Stimulated activated CD8-positive, alpha-beta memory T cell treated with anti-CD3 and anti-CD28 coated beads, Interleukin-15, amount 100 ng/mL, for 24 hours (primary cell): ENCODE measurements around the gene GRIA4.
"Not testable (repeated sequence)": the region's sequence is repeated elsewhere in the genome, so short reads cannot be mapped to it uniquely, and the experiment has no call there.

Experiments used
- DNase-seq: peaks from one replicate; pipeline ENCODE4 v3.0.0-alpha.2; 2020; ENCODE audit warnings: low read depth

GRIA4 gene

GRCh38 chr11:106003094-106003493 is 393.2 kb downstream of the GRIA4 start:
- not testable (repeated sequence) for DNase-seq

DNA sequence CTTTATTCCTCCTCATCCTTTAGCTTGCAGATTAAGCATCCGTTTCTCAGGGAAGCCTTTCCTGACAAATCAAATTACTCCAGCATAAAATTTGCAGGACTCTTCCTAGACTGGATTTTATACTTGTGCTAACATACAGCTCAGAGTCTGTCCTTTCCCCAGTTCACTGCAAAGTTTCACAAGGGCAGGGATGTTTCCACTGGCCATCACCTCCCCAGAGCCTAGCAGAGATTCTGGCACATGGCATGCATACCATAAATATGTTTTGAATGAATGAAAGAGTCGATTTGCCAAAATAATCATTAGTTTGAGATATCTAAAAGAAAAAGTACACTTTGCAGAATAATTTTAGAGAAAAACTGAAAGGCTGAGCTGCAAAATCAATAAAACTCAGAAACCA is 401.6 kb downstream of the GRIA4 start:
- no peak for DNase-seq

DNA sequence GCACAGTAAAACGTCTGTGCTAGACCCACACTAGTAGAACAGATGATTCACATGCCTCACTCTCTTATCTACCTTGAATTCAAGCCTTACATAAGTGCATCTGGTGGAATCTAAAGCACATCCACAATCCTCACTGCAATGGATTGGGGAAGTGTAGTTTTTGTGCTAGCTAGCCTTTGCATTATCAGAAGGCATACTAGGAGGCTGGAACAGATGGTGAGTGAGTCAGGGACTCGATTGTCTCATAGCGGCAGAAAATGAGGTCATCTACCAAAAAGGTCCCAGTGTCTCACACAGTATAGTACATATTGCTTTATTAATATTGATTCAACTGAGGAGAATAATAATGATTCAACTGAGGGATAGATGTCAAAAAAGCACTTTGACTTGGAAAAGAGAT is 402.9 kb downstream of the GRIA4 start:
- DNase-seq: no peak

- DNase-seq: no peak
These were observed 404.2 kb downstream of the GRIA4 start for GRCh38 chr11:106014035-106014434.

DNA sequence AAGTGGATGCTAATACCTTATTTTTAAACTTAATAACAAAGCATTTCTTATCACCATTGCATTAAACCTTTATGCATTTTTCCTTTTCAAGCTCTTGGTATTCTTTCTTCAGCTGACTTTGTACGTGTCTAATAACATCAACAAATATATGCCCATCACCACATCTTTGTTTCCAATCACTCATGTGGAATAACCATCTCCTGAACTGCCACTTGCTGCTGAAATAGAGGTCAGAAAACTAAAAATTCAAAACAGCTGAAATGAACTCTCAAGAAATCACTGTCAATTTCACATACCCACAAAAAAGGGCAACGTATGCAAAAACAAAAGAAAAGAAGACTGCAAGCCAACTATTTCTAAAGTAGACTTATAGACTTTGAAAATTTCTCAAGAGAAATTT is 404.7 kb downstream of the GRIA4 start:
- no peak for DNase-seq

DNA sequence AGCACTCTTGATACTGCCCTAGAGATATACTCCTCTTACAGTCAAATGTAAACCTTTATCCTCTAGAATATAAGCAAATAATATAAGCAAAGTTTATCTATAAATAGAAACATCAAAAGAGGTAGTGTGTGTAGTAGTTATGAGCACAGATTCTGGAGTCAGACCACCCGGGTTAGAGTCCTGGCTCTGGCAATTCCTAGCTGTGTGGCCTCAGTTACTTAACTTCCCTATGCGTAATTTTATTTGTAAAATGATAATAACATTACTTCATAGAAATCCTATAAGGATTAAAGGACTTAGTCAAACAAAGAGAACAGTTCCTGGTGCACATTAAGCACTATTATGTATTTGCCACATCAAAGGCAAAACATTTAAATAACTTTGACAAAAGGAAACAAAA is 405.2 kb downstream of the GRIA4 start:
- no peak for DNase-seq

DNA sequence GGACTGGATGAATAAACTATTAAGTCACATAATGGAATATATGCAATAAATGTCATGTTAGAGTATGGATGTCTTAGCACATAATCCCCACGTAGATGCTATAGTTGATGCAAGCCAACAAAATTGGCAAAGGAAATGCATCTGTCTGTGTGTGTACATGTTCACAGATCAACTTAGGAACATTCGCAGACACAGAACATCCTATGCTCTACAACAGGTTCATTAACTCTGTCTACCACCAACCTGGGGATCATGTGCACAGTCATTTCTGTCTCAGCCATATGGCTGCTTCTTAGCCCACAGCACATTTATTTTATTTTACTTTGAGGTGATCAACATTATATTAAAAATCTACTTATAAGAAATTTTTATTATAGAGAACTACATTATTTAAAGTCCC is 407.2 kb downstream of the GRIA4 start:
- no peak for DNase-seq

GRCh38 chr11:106021181-106021966 is 411.5 kb downstream of the GRIA4 start:
- no peak for DNase-seq

DNA sequence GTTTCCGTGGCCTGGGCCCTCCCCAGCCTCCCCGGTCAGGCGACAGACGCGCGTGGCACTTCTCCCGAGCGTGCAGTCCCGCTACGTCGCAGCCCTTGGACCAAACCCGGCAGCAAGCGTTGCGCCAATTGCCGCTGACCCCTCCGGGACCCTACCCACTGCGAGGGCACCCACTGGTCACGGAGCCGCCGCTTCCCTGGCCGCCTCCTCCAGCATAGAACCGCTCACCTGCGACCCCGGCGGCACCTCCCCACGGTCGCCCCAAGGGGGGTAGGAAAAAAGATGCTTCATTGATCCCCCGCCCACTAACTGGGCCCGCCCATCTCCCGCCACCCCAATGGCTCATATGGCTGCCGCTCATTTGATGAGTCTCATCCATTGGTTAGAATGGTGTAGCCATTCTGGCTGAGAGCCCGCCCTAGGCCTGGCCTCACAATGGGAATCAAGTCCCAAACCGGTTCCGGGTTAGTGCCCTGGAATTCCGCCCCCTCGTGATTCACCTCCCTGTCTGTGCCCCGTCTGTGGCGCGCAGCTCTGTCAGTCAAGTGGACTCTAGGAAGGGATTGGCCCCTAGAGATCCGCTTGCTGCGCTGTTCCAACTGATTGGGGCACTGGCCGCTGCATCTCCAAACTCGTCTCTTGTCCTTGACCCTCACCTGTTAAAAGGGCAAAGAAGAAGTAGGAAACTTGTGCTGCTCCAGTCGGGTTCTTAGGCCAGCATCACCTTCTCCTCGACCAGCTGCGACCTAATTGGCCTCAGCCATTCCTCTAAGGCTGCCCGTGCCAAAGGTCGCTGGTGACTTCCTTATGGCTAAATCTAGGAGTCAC is 412.3 kb downstream of the GRIA4 start, which contains the start of gene MSANTD4:
TSS of gene MSANTD4 (minus strand) at position 274 of the 828 bp plus-strand sequence. CDS start 11,323 bp downstream, outside the sequence.
- DNase-seq: peak; percentile 88

DNA sequence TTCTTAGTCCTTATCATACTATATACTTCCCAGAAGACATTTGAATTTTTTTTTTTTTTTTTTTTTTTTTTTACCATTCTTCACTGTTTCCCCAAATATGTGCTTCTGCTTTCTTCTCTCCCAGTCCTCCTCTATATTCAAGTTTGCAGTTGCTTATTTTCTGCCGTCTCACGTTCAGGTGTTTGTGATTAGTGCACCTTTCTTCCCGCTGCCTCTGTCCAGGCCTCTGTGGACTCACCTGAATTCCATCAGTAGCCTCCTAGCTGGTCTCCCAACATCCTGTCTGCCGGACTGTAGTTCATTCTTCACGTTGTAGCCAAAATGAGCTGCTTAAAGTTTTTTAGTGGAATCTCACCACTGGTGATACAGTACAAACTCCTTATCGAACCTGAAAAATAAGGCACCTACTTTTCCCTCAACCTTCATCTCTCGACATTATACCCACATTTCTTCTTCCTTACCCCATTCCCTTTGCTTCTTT is 413.0 kb downstream of the GRIA4 start:
- no peak for DNase-seq

DNA sequence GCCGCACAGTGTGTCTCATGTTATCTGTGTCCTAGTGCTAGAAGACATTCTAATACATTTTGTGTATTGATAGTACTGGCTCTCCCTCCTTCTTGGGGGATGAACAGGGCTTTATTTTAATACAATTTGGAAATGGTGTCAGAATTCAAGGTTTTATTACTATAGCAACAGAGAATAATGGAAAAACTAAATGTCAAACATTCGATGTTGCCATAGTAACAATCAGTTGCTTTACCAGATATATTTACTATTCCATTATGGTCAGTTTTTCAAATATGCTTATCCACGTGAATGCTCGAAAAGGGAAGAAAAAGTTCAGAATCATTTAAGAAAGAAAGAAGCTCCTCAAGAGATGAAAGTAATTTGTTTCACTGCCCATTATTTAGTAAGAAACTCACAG is 420.7 kb downstream of the GRIA4 start:
- DNase-seq: no peak

DNA sequence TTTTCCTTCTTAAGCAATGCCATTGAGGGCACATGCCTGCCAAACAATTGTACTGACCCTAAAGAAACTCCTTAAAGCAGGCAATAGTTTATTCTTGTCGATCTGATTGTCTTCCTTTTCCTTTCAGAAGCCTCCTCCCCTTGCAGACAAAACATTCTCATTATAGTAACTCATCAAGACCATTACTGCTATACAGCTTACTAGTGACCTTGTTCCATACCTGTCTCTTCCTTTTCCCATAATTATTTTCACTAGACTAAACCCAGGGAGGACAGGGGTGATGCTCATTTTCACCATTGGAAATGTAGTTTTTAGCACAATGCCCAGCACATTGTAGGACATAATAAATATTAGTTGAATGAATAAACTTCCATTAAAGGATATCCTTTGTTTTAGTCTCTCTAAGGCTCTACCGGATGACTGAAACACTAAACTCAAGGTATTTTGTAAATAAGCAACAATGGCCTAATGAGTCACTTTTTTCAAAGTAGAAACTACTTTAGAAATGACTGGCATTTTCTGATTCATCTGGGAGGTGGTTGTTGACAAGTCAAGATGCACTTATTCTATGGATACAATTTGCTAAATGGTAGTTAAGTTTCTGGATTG is 421.4 kb downstream of the GRIA4 start:
- no peak for DNase-seq
